D341Med (cell line): Measurements from ENCODE around the gene STXBP4.
"Not testable (repeated sequence)": the region's sequence is repeated elsewhere in the genome, so short reads cannot be mapped to it uniquely, and the experiment has no call there.

ENCODE experiments used
- DNase-seq: peaks from one replicate; pipeline ENCODE4 v3.0.0; 2012; ENCODE audit warnings: low spot score

The STXBP4 gene

GRCh38 chr17:55057184-55057583 is 88.6 kb downstream of the STXBP4 start:
- no peak for DNase-seq

GRCh38 chr17:55059724-55060123 is 91.2 kb downstream of the STXBP4 start:
- DNase-seq = no peak

- no peak for DNase-seq
These were observed 94.4 kb downstream of the STXBP4 start for GRCh38 chr17:55062921-55063320.

- no peak for DNase-seq
These were observed 95.6 kb downstream of the STXBP4 start for GRCh38 chr17:55063885-55064874.

GRCh38 chr17:55067697-55068439 is 99.3 kb downstream of the STXBP4 start:
- DNase-seq = no peak

- no peak for DNase-seq
These were observed 100.6 kb downstream of the STXBP4 start for GRCh38 chr17:55068862-55069811.

GRCh38 chr17:55069983-55070529 is 101.5 kb downstream of the STXBP4 start:
- no peak for DNase-seq

GRCh38 chr17:55072898-55073297 is 104.3 kb downstream of the STXBP4 start:
- DNase-seq = no peak

GRCh38 chr17:55073467-55073866 is 104.9 kb downstream of the STXBP4 start:
- DNase-seq = not testable (repeated sequence)

- DNase-seq = no peak
These were observed 113.0 kb downstream of the STXBP4 start for GRCh38 chr17:55081559-55081958.

GRCh38 chr17:55086635-55087058 is 118.1 kb downstream of the STXBP4 start:
- DNase-seq = no peak

- no peak for DNase-seq
These were observed 120.7 kb downstream of the STXBP4 start for GRCh38 chr17:55089256-55089655.

- no peak for DNase-seq
These were observed 121.5 kb downstream of the STXBP4 start for GRCh38 chr17:55090079-55090492.

- DNase-seq = no peak
These were observed 124.8 kb downstream of the STXBP4 start for GRCh38 chr17:55093353-55093752.

GRCh38 chr17:55098765-55099164 is 130.2 kb downstream of the STXBP4 start:
- DNase-seq = no peak

- no peak for DNase-seq
These were observed 142.0 kb downstream of the STXBP4 start for GRCh38 chr17:55110521-55110920.

- DNase-seq = no peak
These were observed 145.7 kb downstream of the STXBP4 start for GRCh38 chr17:55114283-55114682.

GRCh38 chr17:55116440-55116914 is 147.9 kb downstream of the STXBP4 start:
- no peak for DNase-seq

- no peak for DNase-seq
These were observed 148.6 kb downstream of the STXBP4 start for GRCh38 chr17:55117164-55117563.

GRCh38 chr17:55120651-55121050 is 152.1 kb downstream of the STXBP4 start:
- no peak for DNase-seq

- DNase-seq = peak; percentile 45
These were observed 152.7 kb downstream of the STXBP4 start for GRCh38 chr17:55121268-55121667.
